Omental fat pad (tissue), 4 donors: ENCODE results near the gene OSBP2. TPM values are rescaled to one million over a fixed set of nuclear protein-coding genes. Genes with fewer than 3 reads are reported as not detected.

Experiments used
- ATAC-seq: fragments of 150-250 bp; one replicate; pipeline ENCODE4 v1.9.1; 2016; ENCODE audit warnings: mild to moderate bottlenecking, moderate library complexity; ENCODE audit not compliant: low FRiP score
- DNase-seq: peaks from one replicate; pipeline ENCODE4 v3.0.0-alpha.2; 2019; ENCODE audit warnings: low spot score
- CTCF ChIP-seq, 3 donors: fragments of 450-650 bp; IDR thresholded peaks; one replicate each; pipeline ENCODE4 v1.5.1; 2016 to 2017; ENCODE audit warnings: antibody characterized with exemption in 3 of 3, mild to moderate bottlenecking in 3 of 3, moderate library complexity in 2 of 3
- total RNA-seq, 4 donors: library from RNA; depleted of rRNA; stranded (reverse); fragments of >200 nt; gene quantifications; one replicate each; pipeline ENCODE4 v1.1.0, GENCODE V29; 2016

The OSBP2 gene
- total RNA-seq, 4 donors from 2014 or later: 1.3 to 7.4 (median 4.4) TPM

- no peak for TF ChIP-seq CTCF (IDR thresholded peaks at IDR 0.05)
- ATAC-seq: no peak
- DNase-seq: no peak
Measured at GRCh38 chr22:30861131-30861530, 166.5 kb downstream of the OSBP2 start.

- DNase-seq: no peak
- no peak for TF ChIP-seq CTCF (IDR thresholded peaks at IDR 0.05)
- no peak for ATAC-seq
Measured at GRCh38 chr22:30861688-30862552, 167.2 kb downstream of the OSBP2 start.

GRCh38 chr22:30863081-30863833 is 168.6 kb downstream of the OSBP2 start:
- ATAC-seq: no peak
- DNase-seq: no peak
- no peak for TF ChIP-seq CTCF (IDR thresholded peaks at IDR 0.05)

GRCh38 chr22:30864441-30865420 is 170.1 kb downstream of the OSBP2 start:
- TF ChIP-seq CTCF (IDR thresholded peaks at IDR 0.05): no peak
- ATAC-seq: no peak
- DNase-seq: no peak

- TF ChIP-seq CTCF (IDR thresholded peaks at IDR 0.05): no peak
- no peak for ATAC-seq
- no peak for DNase-seq
Measured at GRCh38 chr22:30865656-30866055, 171.0 kb downstream of the OSBP2 start.

- TF ChIP-seq CTCF (IDR thresholded peaks at IDR 0.05): no peak
- DNase-seq (no peak), ATAC-seq (no peak)
Measured at GRCh38 chr22:30866216-30866615, 171.5 kb downstream of the OSBP2 start.
